Activated T-cell treated with anti-CD3 and anti-CD28 coated beads for 4 hours (primary cell): ENCODE measurements around the gene MYL7.
"Not testable (repeated sequence)": the region's sequence is repeated elsewhere in the genome, so short reads cannot be mapped to it uniquely, and the experiment has no call there.

Experiments used
- DNase-seq: peaks from one replicate; pipeline ENCODE4 v3.0.0-alpha.2; 2020

The MYL7 gene

DNA sequence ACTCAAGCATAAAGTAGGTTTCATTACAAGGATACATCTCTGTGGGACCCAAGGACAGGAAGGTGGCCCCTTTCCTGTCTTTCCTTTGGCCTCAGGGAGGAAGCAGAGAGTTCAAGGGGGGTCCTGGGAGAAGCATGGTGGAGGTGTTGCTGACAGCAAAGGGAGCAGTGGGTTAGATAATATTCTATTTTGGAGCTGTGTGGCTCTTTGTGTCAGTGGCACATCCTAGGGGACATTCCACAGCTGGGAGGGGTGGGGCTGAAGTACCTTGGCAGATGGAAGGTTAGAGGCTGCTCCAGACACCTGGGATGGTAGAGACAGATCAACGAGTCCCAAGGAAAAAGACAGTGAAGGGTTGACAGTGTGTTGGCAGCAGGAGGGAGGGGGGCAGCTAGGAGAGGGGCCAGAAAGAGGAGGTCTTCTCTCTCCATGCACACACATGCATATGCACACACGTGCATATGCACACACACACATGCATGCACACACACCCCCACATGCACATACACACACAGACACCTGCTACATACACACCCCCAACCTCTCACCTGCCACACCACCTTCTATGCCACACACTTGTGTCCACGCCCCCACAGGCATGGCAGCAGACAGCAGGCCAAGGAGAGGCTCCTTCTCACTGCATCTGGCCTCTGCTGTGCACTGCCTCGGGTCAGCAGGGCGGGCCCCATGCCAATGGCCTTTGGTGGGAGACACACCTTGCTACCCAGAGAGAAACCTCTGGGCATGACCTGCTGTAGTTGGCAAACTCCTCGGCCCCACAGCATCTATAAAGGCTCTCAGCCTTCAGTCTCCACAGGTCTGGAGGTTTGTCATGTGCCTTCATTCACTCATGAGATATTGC lies 12.2 kb downstream of the MYL7 start:
- no peak for DNase-seq

DNA sequence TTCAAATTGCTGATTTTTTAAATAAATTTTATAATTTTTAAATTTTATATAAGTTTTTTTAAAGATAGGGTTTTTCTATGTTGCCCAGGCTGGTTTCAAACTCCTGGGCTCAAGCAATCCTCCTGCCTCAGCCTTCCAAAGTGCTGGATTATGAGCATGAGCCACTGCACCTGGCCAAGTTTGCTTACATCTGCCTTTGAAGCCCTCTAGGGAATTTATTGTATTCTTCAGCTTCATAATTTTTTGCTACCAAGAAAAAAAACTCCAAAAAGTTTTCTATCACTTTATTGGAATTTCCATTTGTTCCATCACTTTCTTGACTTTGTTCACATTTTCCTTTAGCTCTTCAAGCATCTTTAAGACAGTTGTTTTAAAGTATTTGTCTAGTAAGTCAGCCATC lies 14.0 kb downstream of the MYL7 start:
- DNase-seq: no peak

DNA sequence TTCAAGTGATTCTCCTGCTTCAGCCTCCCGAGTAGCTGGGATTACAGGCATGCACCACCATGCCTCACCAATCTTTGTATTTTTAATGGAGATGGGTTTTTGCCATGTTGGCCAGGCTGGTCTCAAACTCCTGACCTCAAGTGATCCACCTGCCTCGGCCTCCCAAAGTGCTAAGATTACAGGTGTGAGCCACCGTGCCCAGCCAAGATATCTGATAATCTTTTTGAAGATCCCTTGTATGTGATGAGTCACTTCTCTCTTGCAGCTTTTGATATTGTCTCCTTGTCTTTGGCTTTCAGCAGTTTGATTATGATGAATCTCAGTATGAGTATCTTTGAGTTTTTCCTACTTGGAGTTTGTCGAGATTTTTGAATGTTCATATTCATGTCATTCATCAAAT lies 14.6 kb downstream of the MYL7 start:
- not testable (repeated sequence) for DNase-seq

DNA sequence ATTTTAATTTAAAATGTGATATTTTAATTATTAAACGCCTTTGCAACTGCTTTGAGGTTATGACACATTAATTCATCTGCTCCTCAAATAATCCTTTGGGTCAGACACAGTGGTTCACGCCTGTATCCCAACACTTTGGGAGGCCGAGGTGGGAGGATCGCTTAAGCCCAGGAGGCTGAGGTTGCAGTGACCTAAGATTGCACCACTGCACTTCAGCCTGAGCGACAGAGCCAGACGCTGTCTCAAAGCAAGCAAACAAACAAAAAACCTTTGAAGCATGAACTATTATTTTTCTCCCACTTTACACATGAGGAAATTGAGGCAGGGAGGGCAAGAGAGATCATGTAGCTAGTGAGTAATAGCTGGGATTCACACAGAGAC lies 16.3 kb downstream of the MYL7 start:
- DNase-seq: no peak

DNA sequence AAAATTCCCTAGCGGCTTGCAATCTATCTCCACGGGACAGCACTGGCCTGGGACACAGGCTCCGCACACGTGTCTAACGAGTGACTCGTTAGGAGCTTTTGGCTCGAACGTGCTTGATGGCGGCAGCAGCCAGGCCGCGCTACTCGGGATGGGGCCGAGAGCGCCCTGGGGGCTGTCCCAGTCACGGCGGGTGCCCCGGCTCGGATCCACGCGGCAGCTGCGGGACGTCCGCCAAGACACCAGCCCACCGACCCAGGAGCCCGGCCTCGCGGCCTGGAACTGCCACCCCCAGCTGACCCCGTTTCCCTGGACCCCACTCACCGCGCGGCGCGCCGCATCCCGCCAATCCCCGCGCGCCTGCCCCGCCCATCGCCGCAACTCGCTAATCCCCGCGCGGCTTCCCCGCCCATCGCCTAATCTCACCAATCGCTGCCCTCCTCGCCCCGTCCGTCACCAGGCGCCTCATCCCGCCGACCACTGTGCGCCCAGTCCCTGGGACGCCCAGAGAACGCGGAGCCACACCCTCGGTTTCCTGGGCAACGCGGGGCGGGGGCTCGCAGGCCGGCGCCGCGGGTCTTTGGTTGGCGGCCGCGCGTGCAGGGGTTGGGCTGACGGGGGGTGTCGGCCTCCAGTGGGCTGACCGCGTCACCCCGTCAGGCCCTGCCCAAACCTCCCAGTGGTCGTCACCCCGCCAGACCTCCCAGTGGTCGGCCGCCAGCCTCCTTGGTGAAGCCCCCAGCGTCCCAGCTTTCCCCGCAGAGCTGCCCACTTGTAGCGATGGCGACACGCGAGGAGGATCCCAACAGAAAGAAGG lies 17.7 kb downstream of the MYL7 start, which contains the start of gene POLD2:
Gene POLD2 (minus strand): TSS at position 359 of the 814 bp plus-strand sequence. CDS start 1,495 bp downstream, outside the sequence.
- DNase-seq: peak; percentile 93

DNA sequence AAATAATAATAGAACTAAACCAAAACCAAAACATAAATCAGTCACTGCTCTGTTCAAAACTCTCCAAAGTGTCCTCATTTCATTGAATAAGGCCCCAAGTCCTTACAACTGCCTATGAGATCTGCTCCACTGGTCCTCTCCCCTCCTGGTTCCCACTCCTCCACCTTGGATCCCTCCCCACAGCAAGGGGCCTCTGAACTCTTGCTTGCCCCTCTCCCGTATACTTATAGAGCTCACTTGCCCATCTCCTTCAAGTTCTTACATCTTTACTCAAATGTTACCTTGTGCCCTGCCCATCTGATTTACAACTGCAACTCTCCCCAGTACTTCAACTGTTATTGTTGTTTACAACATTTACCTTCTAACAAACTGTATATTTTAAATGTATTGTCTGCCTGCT lies 18.6 kb downstream of the MYL7 start:
- DNase-seq: no peak

DNA sequence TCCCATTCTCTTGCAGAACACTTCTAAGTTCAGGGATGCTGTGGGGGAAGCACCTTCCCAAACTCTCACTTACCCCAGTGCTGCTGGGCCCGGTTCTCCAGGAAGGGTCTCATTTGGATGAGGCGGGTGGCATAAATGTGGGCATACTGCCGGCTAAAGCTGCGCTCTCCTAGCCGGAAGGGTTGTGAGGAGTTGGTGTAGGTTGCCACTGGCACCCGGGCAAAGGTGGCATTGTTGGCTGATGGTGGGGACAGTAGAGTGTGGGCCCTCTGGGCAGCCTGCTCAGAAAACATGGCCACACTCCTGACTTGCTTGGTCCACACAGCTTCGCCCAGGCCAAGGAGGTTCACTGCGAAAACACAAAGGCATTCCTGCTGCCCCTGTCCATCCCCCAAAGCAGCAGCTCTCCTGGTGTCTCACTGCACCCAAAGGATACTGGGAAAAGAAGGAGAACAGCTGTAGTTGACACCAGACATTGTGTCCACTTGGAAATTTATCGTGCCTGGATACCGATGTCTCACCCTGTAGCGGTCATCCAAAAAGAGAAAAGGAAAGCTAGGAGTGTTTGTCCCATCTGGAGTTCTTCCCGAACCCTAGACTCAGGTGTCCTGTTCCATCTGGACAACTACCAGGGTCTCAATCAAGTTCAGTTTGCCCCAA lies 19.2 kb downstream of the MYL7 start:
- no peak for DNase-seq

DNA sequence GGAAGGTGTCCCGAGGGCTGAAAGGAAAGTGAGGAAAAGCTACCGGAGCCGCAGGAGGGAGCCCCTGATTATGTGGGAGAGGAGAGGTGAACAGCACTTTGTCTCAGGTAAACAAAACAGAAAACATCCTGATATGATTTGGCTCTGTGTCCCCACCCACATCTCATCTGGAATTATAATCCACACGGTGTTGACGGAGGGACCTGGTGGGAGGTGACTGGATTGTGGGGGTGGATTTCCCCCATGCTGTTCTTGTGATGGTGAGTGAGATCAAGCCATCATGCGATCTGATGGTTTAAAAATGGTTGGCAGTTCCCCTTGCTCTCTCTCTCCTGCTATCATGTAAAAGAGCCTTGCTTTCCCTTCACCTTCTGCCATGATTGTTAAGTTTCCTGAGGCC lies 20.7 kb downstream of the MYL7 start:
- DNase-seq: no peak

DNA sequence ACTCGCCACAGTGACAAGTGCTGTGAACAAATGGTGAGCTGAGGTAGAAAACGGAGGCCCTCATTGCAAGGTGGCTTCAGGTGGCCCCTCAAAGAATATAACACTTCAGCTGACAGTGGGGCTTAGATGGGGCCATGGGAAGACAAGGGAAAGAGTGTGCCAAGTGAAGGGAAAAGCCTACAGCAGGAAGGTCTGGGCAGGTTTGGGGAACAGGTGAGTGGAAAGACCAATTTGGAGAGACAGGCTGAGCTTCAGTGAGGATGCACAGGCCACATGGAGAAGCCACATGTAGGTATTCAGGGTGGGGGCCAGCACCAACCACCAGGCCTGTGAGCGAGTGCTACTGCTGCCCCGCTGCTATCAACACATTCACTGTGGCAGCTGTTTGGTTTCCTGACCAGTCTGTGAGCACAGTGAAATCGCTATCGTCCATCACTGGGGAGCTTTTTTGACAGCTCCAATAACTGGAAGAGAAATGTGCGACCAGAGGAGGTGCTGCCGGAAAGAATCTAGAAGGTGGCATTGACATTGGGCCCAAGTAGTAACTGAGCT lies 21.2 kb downstream of the MYL7 start:
- no peak for DNase-seq

DNA sequence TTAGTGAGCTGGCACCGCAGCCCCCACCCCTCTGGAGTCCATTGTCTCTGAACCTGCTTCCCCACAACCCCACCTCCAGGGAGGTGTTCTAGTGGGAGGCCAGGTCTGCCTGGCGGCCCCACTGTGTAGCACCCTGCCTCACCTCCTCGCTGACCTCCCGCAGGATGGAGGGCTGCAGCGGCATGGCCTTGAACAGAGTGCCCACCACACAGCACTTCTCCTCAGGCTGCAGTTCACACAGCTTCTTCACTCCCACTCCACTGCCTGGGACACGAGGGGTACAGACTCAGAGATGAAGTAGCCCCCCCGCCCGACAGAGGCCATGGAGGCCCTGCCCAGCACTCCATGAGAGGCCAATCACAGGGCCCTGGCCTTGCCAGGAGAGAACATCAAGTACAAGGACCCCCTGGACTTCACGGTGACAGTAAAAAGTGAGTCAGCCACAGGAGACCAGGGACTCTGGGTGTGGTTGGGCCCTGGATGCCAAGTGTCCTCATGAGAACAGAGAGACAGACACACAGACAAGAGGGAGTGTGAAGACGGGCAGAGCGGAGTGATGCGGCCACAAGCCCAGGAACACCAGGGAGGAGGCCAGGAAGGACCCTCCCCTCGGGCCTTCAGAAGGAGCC lies 23.2 kb downstream of the MYL7 start:
- no peak for DNase-seq

DNA sequence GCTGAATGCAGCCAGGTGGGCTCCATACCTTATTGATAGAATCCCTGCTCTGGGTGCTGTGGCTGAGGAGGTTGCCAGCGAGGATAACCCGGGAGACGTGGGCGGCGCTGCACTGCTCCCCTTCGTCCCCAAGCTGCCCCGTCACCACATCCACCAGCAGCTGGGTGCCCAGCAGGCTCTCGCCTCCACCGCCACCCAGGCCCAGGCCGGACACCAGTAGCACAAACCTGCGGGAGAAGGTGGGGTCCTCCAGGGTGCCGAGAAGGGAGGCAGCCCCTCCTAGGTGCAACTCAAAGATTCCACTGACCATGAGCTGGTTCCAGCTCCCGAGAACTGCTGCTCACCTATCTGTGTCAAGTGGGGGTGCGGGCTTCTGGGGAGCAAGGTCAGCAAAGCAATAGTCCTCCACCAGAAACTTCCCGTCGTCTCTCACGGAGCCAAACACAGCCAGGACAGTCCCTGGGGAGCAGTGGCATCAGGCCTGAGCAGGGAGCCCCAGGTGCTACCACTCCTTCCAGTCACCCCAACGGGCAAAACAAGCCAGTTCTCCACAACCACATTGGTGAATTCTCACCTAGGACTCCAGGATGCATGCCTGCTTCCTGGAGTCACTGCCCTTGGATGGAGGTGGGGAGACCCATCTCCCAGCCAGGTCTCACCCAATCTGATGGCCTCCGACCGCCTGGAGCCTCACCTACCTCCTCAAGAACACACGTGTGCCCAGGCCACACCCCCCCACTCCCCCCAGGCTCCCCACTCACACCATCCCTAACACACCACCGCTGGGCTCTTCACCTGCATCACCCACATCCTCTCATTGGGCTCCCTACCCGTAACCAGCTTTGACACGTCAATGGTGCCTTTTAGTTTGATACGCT lies 24.1 kb downstream of the MYL7 start:
- DNase-seq: no peak

DNA sequence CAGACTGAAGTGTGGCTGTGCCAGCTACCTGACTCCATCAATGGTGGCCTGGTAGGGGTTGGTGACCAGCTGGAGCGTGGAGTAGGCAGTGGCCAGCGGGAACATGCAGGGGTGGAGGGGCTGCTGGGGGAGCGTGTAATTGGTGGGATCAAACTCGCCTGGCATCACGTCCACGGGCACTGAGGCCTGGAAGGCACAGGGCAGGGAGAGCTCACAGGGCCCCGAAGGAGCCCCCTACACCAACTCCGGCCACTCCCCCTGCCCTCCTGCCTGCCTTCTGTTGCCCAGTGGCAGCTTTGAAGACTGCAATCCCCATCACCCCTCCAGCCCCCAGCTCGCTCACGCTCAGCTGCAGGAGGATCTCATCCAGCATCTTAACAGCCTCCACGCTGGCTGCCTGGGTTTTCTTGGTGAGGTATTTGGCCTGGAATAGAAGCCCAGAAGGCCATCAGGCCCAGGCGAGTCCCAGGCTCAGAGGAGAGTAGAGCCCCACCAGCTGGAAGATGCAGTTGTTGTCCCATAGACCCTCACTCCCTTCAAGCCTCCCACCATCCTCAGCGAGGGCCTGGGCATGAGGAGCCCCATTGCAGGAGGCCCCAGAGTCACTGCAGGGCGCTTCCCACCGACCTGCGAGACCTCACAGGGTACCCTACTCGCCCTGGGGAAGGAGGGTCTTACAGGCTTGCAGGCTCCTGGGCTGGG lies 24.9 kb downstream of the MYL7 start:
- no peak for DNase-seq

DNA sequence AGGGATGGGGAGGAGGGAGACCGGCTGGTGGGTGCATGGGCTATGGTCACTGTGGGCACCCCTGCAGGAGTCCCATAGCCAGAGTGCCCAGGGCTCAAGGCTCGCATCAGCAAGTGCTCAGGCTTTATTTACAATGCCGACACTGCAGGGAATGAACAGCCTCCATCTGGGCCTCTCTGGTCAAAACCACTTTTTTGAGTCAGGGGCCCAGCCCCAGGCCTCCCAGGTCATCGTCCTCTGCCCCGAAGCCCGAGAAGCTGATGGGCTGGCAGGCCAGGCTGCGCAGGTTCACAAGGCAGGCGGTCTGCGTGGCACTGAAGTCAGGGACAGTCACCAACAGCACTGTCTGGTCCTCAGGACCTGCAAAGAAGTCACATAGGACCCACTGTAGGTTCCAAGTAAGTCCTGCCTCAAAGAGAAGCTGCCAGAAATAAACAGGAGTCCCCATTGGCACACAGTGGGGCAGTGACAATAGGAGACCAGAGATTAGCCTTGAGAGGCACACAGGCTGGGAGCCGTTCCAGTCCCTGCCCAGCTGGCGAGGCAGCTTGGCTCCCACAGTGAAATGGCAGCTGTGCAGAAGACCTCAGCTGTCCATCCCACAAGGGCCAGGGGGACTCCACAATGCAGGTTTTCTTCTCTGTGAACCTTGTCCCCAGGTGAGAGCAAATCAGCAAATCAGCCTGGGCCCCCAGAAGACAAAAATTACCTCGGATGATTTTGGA lies 26.4 kb downstream of the MYL7 start:
- no peak for DNase-seq

DNA sequence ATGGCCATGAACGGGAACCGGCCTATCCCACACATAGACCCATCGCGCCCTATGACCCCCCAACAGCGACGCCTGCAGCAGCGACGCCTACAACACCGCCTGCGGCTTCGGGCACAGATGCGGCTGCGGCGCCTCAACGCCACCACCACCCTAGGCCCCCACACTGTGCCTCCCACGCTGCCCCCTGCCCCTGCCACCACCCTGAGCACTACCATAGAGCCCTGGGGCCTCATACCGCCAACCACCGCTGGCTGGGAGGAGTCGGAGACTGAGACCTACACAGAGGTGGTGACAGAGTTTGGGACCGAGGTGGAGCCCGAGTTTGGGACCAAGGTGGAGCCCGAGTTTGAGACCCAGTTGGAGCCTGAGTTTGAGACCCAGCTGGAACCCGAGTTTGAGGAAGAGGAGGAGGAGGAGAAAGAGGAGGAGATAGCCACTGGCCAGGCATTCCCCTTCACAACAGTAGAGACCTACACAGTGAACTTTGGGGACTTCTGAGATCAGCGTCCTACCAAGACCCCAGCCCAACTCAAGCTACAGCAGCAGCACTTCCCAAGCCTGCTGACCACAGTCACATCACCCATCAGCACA lies 27.3 kb downstream of the MYL7 start:
- DNase-seq: no peak

DNA sequence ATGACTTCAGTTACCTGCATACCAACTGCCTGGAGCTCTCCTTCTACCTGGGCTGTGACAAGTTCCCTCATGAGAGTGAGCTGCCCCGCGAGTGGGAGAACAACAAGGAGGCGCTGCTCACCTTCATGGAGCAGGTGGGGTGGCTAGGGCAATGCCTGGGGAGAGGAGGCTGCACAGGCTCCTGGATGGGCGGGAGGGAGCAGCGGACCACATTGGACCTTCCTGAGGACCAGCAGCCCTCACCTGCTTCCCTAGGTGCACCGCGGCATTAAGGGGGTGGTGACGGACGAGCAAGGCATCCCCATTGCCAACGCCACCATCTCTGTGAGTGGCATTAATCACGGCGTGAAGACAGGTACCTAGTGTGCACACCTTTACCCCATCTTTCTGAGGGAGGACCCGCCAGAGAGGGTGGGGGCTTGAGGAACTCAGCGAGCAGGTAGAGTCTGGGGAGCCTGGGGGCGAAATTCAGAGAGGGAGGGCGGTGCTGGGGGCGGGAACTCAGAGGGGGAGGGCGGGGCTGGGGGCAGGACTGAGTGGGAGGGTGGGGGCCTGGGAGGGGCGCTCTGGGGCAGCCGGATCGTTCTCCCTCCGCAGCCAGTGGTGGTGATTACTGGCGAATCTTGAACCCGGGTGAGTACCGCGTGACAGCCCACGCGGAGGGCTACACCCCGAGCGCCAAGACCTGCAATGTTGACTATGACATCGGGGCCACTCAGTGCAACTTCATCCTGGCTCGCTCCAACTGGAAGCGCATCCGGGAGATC lies 28.0 kb downstream of the MYL7 start:
- no peak for DNase-seq

DNA sequence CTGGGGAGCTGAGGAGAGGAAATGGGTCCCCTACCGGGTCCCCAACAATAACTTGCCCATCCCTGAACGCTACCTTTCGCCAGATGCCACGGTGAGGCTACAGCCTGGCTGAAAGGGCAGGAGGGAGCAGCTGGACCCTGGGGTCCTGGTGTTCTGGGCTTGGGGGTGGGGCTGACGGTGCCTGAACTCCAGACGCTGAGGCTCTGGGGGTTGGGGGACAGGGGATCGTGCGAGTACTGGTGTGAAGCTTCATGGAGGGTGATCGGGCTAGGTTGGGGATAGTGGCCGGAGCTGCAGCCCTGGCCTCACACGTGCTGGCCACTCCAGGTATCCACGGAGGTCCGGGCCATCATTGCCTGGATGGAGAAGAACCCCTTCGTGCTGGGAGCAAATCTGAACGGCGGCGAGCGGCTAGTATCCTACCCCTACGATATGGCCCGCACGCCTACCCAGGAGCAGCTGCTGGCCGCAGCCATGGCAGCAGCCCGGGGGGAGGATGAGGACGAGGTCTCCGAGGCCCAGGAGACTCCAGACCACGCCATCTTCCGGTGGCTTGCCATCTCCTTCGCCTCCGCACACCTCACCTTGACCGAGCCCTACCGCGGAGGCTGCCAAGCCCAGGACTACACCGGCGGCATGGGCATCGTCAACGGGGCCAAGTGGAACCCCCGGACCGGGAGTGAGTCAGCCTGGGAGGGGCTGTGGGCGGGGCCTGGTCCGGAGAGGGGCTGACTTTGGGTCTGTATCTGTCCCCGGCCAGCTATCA lies 28.7 kb downstream of the MYL7 start:
- no peak for DNase-seq

DNA sequence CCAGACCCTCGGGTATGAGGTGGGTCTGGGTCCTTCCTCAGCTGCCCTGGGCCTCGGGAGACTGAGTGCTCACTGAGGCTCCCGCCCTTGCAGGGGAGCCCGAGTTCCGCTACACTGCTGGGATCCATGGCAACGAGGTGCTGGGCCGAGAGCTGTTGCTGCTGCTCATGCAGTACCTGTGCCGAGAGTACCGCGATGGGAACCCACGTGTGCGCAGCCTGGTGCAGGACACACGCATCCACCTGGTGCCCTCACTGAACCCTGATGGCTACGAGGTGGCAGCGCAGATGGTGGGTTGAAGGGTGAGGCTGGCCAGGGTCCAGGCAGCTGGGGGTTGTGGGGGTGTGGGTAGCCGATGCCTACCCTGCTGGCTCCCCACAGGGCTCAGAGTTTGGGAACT lies 29.4 kb downstream of the MYL7 start:
- DNase-seq: no peak
